Activated CD4-positive, alpha-beta T cell treated with anti-CD3 and anti-CD28 coated beads for 36 hours (primary cell): ENCODE results near the gene STK40. TPM values are rescaled to one million over a fixed set of nuclear protein-coding genes. Genes with fewer than 3 reads are reported as not detected.

Experiments
- ATAC-seq: fragments of 200-7000 bp; cut with Tn5 transposase; one replicate; pipeline ENCODE4 v1.10.0; 2021; ENCODE audit warnings: mild to moderate bottlenecking, moderate library complexity
- CTCF ChIA-PET: fragments of 350-600 bp; sonication (Branson Sonifier 250); formaldehyde crosslinking; loops from one replicate; lab custom pipeline; 2021; ENCODE audit warnings: antibody characterized with exemption; lab: Charles Lee
- POLR2A ChIA-PET: fragments of 350-600 bp; sonication (Branson Sonifier 250); formaldehyde crosslinking; loops from one replicate; lab custom pipeline; 2021; ENCODE audit warnings: antibody characterized with exemption, inconsistent platforms; lab: Charles Lee
- DNase-seq: peaks from one replicate; pipeline ENCODE4 v3.0.0-alpha.2; 2020
- H3K27ac Mint-ChIP-seq: one replicate; pipeline ENCODE4 v1.8.0; 2021; ENCODE audit warnings: mixed read lengths
- H3K27me3 Mint-ChIP-seq: one replicate; pipeline ENCODE4 v1.8.0; 2021; ENCODE audit warnings: mixed read lengths
- H3K36me3 Mint-ChIP-seq: one replicate; pipeline ENCODE4 v1.8.0; 2021; ENCODE audit warnings: low read depth, mixed read lengths
- H3K4me1 Mint-ChIP-seq: one replicate; pipeline ENCODE4 v1.8.0; 2021; ENCODE audit warnings: mixed read lengths
- H3K4me3 Mint-ChIP-seq: one replicate; pipeline ENCODE4 v1.8.0; 2021; ENCODE audit warnings: mild to moderate bottlenecking, moderate library complexity, mixed read lengths
- H3K9me3 Mint-ChIP-seq: one replicate; pipeline ENCODE4 v1.8.0; 2021; ENCODE audit warnings: low read depth, mixed read lengths
- intact Hi-C, 2 experiments: fragments of 100-400 bp; cut with DNase I in 1 of 2; cut with micrococcal nuclease in 1 of 2; formaldehyde crosslinking; loops; one replicate each; pipeline versions ENCODE4 v1.14.2 to v1.15.1; 2022 to 2024; cut with DNase I, micrococcal nuclease
- total RNA-seq, 2 experiments: library from RNA; stranded (reverse); gene quantifications; one replicate each; pipeline ENCODE4 v1.2.3, GENCODE V29; 2021

Gene STK40
- total RNA-seq, 2 experiments from 2014 or later: 38.8 to 51.3 TPM

DNA sequence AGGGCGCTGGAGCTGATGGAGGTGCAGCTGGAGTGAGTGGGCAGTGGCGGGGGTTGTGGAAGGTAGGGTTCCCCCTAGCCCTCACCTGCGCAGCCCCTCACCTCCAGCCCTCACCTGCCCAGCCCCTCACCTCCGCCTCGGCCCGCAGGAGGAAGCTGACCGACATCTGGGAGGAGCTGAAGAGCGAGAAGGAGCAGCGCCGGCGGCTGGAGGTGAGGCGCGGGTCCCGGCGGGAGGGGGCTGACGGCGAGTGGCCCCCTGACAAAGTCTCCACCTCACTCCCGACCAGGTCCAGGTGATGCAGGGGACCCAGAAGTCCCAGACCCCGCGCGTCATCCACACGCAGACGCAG, 65.0 kb downstream of the STK40 start:
- peaks cover 12% of the 10 kb centered on the region for H3K36me3 Mint-ChIP-seq
- H3K27me3 Mint-ChIP-seq: peaks cover 3% of the 10 kb centered on the region
- H3K9me3 Mint-ChIP-seq: no peaks in the 10 kb centered on the region
- H3K4me1 Mint-ChIP-seq: peaks cover 22% of the 10 kb centered on the region
- ChIA-PET POLR2A (no interaction called here), CTCF (interaction anchor here (0.7 kb wide), 1 partner anchor 67 kb away, joined by 3 read pairs; no protein-coding TSS in a partner anchor)
- no peak for ATAC-seq
- H3K4me3 Mint-ChIP-seq: peak overlapping the region; percentile 52
- H3K27ac Mint-ChIP-seq: peak overlapping the region; percentile 42
- DNase-seq: peak; percentile 22
- intact Hi-C loops: no loop called here

DNA sequence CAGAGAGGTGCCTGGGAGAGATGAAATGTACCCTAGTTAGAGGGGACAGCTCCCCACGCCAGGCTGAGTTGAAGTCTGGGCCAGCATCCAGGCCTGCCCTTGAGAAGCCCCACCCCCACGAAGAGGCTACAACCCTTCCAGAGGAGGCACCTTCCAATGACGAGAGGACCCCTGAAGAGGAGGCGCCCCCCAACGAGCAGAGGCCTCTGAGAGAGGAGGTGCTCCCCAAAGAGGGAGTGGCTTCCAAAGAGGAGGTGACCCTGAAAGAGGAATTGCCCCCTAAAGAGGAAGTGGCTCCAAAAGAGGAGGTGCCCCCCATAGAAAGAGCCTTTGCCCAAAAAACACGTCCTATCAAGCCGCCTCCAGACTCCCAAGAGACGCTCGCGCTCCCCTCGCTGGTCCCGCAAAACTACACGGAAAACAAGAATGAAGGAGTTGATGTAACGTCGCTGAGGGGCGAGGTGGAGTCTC, 65.4 kb downstream of the STK40 start:
- CTCF ChIA-PET: interaction anchor here (0.7 to 1.3 kb wide), 2 partner anchors 34 to 67 kb away, joined by 3 to 6 read pairs; no protein-coding TSS in a partner anchor
- intact Hi-C loops: no loop called here
- POLR2A ChIA-PET: no interaction called here

DNA sequence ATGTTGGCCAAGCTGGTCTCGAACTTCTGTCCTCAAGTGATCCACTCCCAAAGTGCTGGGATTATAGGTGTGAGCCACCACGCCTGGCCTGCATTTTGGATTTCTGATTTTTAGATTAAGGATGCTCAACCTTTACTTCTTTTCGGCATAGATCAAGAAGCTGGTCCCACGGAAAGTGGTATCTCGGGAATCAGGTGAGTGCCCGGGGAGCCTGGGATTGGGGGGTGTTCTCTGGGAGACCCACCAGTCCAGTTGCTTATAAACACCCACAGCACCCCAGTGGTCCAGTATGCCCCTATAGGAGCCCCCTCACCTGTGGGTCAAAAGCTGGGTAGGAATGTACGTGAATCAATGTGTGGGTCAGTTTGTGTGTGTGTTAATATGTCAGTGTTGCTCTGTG, 76.3 kb downstream of the STK40 start:
- no peaks in the 10 kb centered on the region for H3K27me3 Mint-ChIP-seq
- peaks cover 34% of the 10 kb centered on the region for H3K36me3 Mint-ChIP-seq
- DNase-seq: no peak
- no peak overlapping the region for H3K4me3 Mint-ChIP-seq
- intact Hi-C loops: loop anchor here (5.0 kb wide), 2 partner anchors 58 to 1163 kb away; partner anchors contain the start of gene ZC3H12A (in 1 of the 2)
- no peak for ATAC-seq
- H3K9me3 Mint-ChIP-seq: no peaks in the 10 kb centered on the region
- H3K4me1 Mint-ChIP-seq: peaks cover 24% of the 10 kb centered on the region
- ChIA-PET POLR2A (interaction anchor here (0.7 kb wide), 1 partner anchor 32 kb away, joined by 5 read pairs; no protein-coding TSS in a partner anchor), CTCF (interaction anchor here (0.8 to 1.0 kb wide), 2 partner anchors 9 to 112 kb away, joined by 3 to 4 read pairs; no protein-coding TSS in a partner anchor)
- no peak overlapping the region for H3K27ac Mint-ChIP-seq

More for the DNA sequence above, 65.4 kb downstream of the STK40 start:
- ATAC-seq (no peak), DNase-seq (no peak)
- peak overlapping the region; percentile 42 for H3K27ac Mint-ChIP-seq
- H3K4me1 Mint-ChIP-seq: peaks cover 22% of the 10 kb centered on the region
- peaks cover 15% of the 10 kb centered on the region for H3K36me3 Mint-ChIP-seq
- peaks cover 3% of the 10 kb centered on the region for H3K27me3 Mint-ChIP-seq
- H3K9me3 Mint-ChIP-seq: no peaks in the 10 kb centered on the region
- H3K4me3 Mint-ChIP-seq: peak overlapping the region; percentile 52

DNA sequence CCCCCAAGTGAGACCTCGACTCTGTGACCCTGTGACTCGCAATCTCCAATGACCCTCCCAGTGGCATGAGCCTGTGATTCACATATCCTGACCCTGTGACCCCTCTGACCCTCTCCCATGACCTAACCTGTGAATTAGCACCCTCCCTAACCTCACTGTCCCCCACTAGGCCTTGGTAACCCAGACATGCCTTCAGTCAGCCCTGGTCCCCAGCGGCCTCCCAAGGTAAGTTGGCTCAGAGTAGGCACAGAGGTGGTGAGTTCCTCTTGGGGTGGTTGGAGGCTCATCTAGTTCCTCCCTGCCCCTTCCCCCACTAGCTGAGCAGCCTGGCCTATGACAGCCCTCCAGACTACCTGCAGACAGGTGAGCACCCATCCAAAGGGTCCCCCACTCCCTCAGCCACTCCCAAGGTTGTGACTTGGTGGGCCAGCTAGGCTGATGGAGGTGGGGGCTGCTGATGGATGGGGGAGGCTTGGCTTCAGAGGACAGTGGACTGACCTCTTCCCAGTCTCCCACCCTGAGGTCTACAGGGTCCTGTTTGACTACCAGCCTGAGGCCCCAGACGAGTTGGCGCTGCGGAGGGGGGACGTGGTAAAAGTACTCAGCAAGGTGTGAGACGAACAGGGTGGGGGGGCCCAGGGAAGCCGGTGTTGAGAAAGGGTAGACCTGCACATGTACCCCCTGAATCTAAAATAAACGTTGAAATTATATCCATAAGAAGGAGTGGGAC, 78.0 kb downstream of the STK40 start:
- ATAC-seq (no peak), DNase-seq (peak; percentile 22)
- H3K4me3 Mint-ChIP-seq: peak overlapping the region; percentile 98
- no peaks in the 10 kb centered on the region for H3K9me3 Mint-ChIP-seq
- peaks cover 46% of the 10 kb centered on the region for H3K36me3 Mint-ChIP-seq
- no peaks in the 10 kb centered on the region for H3K27me3 Mint-ChIP-seq
- ChIA-PET POLR2A (interaction anchor here (1.0 to 1.3 kb wide), 3 partner anchors 11 to 375 kb away, joined by 3 read pairs; no protein-coding TSS in a partner anchor), CTCF (interaction anchor here (1.6 kb wide), 1 partner anchor 112 kb away, joined by 6 read pairs; no protein-coding TSS in a partner anchor)
- peak overlapping the region; percentile 96 for H3K27ac Mint-ChIP-seq
- peaks cover 37% of the 10 kb centered on the region for H3K4me1 Mint-ChIP-seq
- intact Hi-C loops: loop anchor here (1.0 to 5.0 kb wide), 8 partner anchors 15 to 1165 kb away; partner anchors contain the start of genes EVA1B (in 2 of the 2), AGO3 (in 1 of the 2), THRAP3 (in 1 of the 2) and TRAPPC3 (in 1 of the 2)

DNA sequence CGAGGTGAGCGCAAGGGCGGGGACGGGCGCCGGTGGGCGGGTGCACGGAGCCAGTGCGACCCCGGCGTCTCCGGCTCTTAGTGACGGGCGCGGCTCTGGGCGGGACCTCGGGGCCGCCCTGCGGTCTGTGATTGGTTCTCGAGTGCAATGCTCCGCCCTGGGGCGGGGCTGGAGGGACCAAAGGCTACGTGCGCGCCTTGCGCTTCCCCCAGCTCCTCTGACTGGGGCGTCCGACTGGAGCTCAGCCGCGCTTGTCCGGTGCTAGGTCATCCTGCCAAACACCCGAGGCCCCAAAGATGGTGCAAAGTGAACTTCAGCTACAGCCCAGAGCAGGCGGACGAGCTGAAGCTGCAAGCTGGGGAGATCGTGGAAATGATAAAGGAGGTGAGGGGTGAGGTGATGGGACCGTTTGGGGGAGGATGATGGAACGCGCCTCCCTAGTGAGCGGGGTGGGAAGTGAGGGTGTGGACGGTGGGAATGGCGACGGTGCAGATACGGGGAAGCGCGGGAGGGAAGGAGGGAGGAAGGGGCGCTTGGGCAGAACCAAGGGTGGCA, 78.7 kb downstream of the STK40 start:
- intact Hi-C loops: loop anchor here (1.0 to 5.0 kb wide), 9 partner anchors 16 to 1165 kb away; partner anchors contain the start of genes EVA1B (in 2 of the 2), AGO3 (in 1 of the 2), STK40 (in 1 of the 2) and THRAP3 (in 1 of the 2)
- DNase-seq: peak; percentile 96
- peak overlapping the region; percentile 96 for H3K27ac Mint-ChIP-seq
- H3K4me3 Mint-ChIP-seq: peak overlapping the region; percentile 98
- ATAC-seq: peak; percentile 91
- peaks cover 45% of the 10 kb centered on the region for H3K4me1 Mint-ChIP-seq
- H3K36me3 Mint-ChIP-seq: peaks cover 54% of the 10 kb centered on the region
- CTCF ChIA-PET: interaction anchor here (0.6 to 1.6 kb wide), 6 partner anchors 15 to 249 kb away, joined by 3 to 6 read pairs (median 4); partner anchors contain the start of genes THRAP3 and TRAPPC3
- H3K27me3 Mint-ChIP-seq: no peaks in the 10 kb centered on the region
- no peaks in the 10 kb centered on the region for H3K9me3 Mint-ChIP-seq
- POLR2A ChIA-PET: interaction anchor here (1.0 to 1.6 kb wide), 4 partner anchors 12 to 374 kb away, joined by 3 read pairs; no protein-coding TSS in a partner anchor

DNA sequence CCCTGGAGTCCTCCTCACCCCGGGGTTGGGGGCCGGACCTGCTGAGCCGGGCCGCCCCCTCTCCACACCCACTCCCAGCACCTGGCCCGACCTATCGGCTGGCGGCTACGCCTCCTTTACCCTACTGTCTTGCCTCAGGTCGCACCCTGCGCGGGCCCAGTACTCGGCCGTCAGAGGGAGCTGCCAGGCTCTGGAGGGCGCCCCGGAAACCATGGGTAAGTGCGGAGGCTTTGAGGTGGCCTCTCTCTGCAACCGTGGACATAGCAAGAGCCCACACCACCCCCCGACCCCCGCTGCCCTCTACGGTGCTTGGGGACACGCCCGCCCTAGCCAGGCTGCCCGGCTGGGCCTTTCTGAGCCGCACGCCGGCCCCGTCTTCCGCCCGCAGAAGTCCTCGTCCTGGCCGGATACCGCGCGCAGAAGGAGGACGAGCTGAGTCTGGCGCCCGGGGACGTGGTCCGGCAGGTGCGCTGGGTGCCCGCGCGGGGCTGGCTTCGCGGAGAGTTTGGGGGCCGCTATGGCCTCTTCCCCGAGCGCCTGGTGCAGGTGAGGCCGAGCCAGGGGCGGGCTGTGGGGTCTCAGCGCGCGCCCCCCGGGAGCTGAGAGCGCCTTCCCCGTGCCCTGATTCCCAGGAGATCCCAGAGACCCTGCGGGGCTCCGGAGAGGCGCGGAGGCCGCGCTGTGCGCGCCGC, 79.4 kb downstream of the STK40 start, which contains the start of gene SH3D21:
SH3D21 (plus strand) TSS at position 159 of the 692 bp plus-strand sequence; CDS start at position 212, 53 bp downstream.
- ATAC-seq: peak; percentile 37
- CTCF ChIA-PET: interaction anchor here (0.5 to 1.6 kb wide), 10 partner anchors 16 to 251 kb away, joined by 3 to 6 read pairs (median 3); partner anchors contain the start of genes THRAP3 and TRAPPC3
- intact Hi-C loops: loop anchor here (1.0 to 5.0 kb wide), 5 partner anchors 16 to 1166 kb away; partner anchors contain the start of genes AGO3 (in 1 of the 2), EVA1B (in 1 of the 2), STK40 (in 1 of the 2) and ZC3H12A (in 1 of the 2)
- H3K9me3 Mint-ChIP-seq: no peaks in the 10 kb centered on the region
- H3K4me3 Mint-ChIP-seq: peak within 1 kb of the TSS; percentile 98
- H3K36me3 Mint-ChIP-seq: peaks cover 59% of the 10 kb centered on the region
- DNase-seq: peak; percentile 79
- H3K27ac Mint-ChIP-seq: peak within 1 kb of the TSS; percentile 96
- H3K27me3 Mint-ChIP-seq: no peaks in the 10 kb centered on the region
- POLR2A ChIA-PET: interaction anchor here (0.5 to 1.6 kb wide), 6 partner anchors 12 to 374 kb away, joined by 3 to 4 read pairs (median 3); no protein-coding TSS in a partner anchor
- H3K4me1 Mint-ChIP-seq: peaks cover 50% of the 10 kb centered on the region

DNA sequence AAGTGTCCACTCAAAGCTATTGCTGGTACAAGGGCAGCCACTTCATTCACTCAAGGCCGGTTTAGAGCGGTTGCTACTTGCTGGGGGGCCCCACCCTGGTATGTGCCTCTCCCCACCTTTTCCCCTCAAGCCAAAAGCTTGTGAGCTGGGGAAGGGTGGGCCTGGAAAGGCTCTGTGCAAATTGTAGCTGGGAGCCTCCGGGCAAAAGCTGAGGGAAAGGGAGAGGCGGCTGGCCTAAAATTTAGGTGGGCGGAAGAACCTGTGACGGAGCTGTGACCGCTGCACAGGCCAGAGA, 79.9 kb downstream of the STK40 start:
- POLR2A ChIA-PET: interaction anchor here (0.5 to 1.6 kb wide), 2 partner anchors 17 to 158 kb away, joined by 3 to 4 read pairs; no protein-coding TSS in a partner anchor

DNA sequence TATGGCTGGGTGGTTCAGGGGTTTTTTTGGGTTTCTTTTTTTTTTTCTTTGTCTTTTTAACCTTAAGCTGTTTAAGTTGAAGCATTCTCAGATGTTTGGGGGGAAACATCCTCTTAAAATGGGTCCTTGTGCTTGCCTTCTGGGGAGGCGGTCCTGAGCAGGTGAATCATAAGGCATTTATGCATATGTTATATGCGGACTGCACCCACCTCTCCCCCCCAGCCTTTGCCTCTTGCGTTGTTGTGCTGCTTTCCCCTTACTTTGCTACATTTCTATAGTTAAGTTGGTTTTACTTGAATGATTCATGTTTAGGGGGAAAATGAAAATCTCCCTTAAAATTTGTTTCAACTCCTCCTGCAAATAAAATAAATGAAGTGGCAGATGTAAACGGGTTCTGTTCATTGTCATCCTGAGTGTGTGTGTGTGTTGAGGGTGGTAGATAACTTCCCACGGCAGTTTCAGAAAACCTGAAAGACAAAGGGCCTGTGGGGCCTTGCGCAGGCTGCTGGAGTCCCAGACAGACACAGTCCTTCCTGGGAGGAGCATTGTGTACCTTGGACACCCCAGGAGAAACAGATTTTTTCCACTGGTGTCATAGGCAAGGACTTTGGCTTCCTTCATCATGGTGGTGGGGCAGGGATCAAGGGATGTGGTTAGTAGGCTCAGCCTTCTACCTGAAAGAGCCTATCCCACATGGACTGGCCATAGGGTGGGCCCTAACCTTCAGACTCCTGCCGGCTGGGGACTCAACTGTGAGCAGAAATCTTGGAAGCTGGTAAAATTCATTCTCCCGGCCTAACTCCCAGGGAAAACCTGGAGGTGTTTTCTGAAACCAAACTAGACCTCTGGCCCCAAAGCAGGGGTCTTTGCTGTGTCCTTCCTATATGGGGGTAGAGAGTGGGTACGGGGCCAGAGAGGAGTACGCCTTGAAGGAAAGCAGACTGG, 80.5 kb downstream of the STK40 start:
- H3K9me3 Mint-ChIP-seq: no peaks in the 10 kb centered on the region

More for the DNA sequence above, 79.9 kb downstream of the STK40 start:
- Mint-ChIP-seq H3K4me1 (peaks cover 55% of the 10 kb centered on the region), H3K4me3 (peak overlapping the region; percentile 98), H3K36me3 (peaks cover 64% of the 10 kb centered on the region), H3K27ac (peak overlapping the region; percentile 94), H3K27me3 (no peaks in the 10 kb centered on the region), H3K9me3 (no peaks in the 10 kb centered on the region)
- no peak for DNase-seq
- intact Hi-C loops: loop anchor here (1.0 to 5.0 kb wide), 5 partner anchors 17 to 1166 kb away; partner anchors contain the start of genes AGO3 (in 1 of the 2), EVA1B (in 1 of the 2), STK40 (in 1 of the 2) and ZC3H12A (in 1 of the 2)
- CTCF ChIA-PET: interaction anchor here (0.7 to 1.6 kb wide), 4 partner anchors 114 to 251 kb away, joined by 3 to 6 read pairs (median 4); partner anchors contain the start of gene TRAPPC3
- no peak for ATAC-seq

DNA sequence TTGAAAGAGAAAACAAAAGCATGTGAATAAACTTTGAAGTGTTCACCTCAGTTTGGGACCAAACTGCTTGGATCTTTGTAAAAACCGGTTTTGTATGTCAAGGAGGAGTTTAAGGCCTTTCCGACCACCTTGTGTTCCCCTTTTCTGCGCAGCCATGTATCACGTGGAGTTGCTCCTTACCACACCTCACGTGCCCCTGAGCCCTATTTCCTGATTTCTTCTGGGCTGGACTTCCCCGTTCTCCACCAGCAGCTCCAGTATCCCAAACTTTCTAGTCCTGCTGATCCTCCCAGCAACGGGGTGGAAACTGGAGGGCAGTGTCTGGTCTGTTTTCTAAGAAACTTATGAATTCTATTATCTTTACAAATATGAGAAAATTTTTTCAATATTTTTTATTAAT, 81.2 kb downstream of the STK40 start:
- intact Hi-C loops: no loop called here
- H3K27ac Mint-ChIP-seq: peak overlapping the region; percentile 82
- DNase-seq (no peak), ATAC-seq (no peak)
- ChIA-PET CTCF (interaction anchor here (0.7 kb wide), 2 partner anchors 28 to 215 kb away, joined by 3 to 4 read pairs; no protein-coding TSS in a partner anchor), POLR2A (interaction anchor here (1.0 kb wide), 1 partner anchor 20 kb away, joined by 3 read pairs; no protein-coding TSS in a partner anchor)
- peaks cover 69% of the 10 kb centered on the region for H3K4me1 Mint-ChIP-seq
- H3K27me3 Mint-ChIP-seq: no peaks in the 10 kb centered on the region
- H3K4me3 Mint-ChIP-seq: no peak overlapping the region
- peaks cover 69% of the 10 kb centered on the region for H3K36me3 Mint-ChIP-seq
- no peaks in the 10 kb centered on the region for H3K9me3 Mint-ChIP-seq

More for the DNA sequence above, 80.5 kb downstream of the STK40 start:
- no peaks in the 10 kb centered on the region for H3K27me3 Mint-ChIP-seq
- H3K27ac Mint-ChIP-seq: peak overlapping the region; percentile 94
- peak overlapping the region; percentile 98 for H3K4me3 Mint-ChIP-seq
- H3K36me3 Mint-ChIP-seq: peaks cover 67% of the 10 kb centered on the region
- CTCF ChIA-PET: interaction anchor here (0.6 to 0.7 kb wide), 4 partner anchors 27 to 215 kb away, joined by 3 to 4 read pairs (median 3); no protein-coding TSS in a partner anchor
- intact Hi-C loops: loop anchor here (5.0 kb wide), 2 partner anchors 62 to 1167 kb away; partner anchors contain the start of gene ZC3H12A (in 1 of the 2)
- POLR2A ChIA-PET: interaction anchor here (0.6 to 1.6 kb wide), 2 partner anchors 18 to 78 kb away, joined by 3 read pairs; no protein-coding TSS in a partner anchor
- DNase-seq (peak; percentile 78), ATAC-seq (peak; percentile 42)
- peaks cover 61% of the 10 kb centered on the region for H3K4me1 Mint-ChIP-seq
